Muscle of back (tissue), 11 donors: ENCODE measurements around the gene GPAM. TPM values are rescaled to one million over a fixed set of nuclear protein-coding genes. Genes with fewer than 3 reads are reported as not detected.
"Not testable (repeated sequence)": the region's sequence is repeated elsewhere in the genome, so short reads cannot be mapped to it uniquely, and the experiment has no call there.

ENCODE experiments used
- DNase-seq, 3 donors: peaks; one replicate each; pipeline versions ENCODE4 v3.0.0 to v3.0.0-alpha.2; 2013
- polyA plus RNA-seq, 10 donors: library from polyadenylated mRNA; unstranded; fragments of 120-200 nt; gene quantifications; one replicate each; pipeline ENCODE4 v1.2.1, GENCODE V29; 2013; ENCODE audit not compliant: insufficient read length in 10 of 10

The GPAM gene
- polyA plus RNA-seq, 10 donors: 7.4 to 12.0 (median 11.1) TPM

GRCh38 chr10:112217386-112218035, 33.9 kb upstream of the GPAM start:
- no peak for DNase-seq

GRCh38 chr10:112216966-112217365, 33.4 kb upstream of the GPAM start:
- no peak for DNase-seq

- DNase-seq: no peak
Measured at GRCh38 chr10:112216151-112216550, 32.6 kb upstream of the GPAM start.

GRCh38 chr10:112215342-112215774, 31.8 kb upstream of the GPAM start:
- DNase-seq: no peak

DNA sequence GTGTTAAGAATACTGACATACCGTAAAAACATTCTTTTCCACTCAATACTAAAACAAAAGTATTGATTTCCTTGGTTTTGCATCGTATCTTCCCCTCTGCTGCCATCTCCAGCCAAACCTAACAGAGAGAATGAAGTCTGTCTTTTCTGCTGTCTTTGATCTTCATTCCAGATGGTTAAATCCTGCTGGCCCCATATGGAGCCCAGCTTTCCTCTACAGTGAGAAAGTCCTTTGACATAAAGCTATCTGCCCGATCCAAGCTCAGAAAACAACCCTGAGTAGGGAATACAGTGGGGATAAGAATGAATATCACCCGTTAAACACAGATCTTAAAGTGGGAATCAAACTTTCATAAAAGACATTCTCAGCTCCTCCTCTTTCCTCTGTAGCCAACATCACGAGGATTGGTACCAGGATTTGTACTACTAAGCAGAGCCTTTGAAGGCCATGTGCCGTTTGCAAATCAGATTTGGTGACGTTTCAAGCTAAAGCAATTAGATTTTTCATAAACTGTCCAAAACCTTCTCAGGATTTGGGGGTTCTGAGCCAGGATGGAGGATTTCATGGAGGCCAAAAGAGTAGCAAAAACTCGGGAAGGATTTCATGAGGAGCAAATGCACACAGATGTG, 30.8 kb upstream of the GPAM start:
- peak in 1 of 3 donors; percentile 26 for DNase-seq

DNA sequence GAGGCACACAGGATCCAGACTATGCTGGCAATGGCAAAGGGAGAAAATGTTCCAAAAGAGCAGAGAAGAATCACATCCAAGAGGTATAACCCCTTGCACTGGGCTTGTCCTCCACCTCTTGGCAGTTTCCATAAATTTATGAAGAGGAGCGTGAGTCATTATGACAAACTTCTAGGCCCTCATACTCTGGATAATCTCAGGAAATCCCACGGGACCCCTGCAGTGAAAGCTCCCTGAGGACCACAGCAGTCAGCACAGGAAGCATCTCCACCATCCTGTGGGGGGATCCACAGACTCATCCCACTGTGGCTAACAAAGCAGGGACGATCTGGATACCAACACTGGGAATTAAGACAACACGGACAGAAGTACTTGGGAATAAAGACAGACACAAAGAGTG, 30.3 kb upstream of the GPAM start:
- peak in 2 of 3 donors; percentile 4 to 69 for DNase-seq

DNA sequence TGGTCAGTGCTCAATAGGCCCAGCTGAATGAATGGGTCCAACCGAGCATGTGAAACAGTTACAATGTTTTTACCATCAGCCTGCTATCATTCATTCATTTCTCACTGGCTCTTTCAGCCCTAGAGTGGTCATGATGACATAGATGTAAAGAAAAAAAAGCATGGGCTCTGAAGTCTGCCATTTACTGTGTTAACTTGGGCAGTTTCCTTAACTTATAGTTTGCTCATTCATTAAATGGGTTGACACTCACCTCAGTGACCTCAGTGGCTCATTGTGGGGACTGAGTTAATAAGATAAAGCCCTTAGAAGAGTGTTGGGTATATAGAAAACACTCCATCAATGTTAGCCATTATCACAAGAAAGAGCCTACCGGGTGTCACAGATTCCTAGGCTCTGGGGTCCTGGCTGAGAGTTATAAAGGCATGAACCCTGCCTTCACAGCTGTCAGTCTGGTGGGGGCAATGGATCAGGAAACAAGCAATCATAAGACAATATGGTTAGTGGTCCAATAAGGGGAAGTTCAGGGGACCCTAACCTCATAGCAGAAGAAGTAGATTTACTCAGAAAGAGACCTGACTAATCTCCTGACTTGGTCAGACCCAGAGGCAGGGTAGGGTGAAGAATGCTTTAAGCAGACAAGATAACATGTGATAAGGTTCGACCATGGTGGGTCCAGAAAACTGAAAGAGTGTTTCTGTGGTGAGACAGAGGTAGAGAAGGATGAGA, 29.7 kb upstream of the GPAM start:
- DNase-seq: no peak

- DNase-seq: no peak
Measured at GRCh38 chr10:112210666-112211065, 27.1 kb upstream of the GPAM start.

DNA sequence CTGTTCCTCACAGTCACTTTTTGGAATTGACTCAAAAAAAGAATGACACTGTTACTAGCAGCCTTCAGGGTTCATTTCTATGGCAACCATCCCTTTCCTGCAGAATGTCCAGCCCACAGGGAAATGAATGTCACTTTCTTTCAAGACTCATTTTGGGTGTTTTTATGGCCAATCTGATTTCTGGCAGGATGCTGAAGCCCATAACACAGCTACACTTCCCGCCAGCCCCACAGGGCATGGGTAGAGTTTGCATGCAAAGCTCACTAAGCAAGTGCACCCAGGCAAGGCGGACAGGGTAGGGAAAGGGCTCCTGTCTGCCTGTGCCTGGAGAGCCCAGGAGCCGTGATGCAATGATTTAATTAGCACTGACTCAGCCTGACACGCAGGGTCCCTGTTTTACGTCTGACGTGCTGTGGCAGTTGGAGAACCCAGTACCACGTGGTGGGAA, 26.1 kb upstream of the GPAM start:
- DNase-seq: peak in 1 of 3 donors; percentile 11

DNA sequence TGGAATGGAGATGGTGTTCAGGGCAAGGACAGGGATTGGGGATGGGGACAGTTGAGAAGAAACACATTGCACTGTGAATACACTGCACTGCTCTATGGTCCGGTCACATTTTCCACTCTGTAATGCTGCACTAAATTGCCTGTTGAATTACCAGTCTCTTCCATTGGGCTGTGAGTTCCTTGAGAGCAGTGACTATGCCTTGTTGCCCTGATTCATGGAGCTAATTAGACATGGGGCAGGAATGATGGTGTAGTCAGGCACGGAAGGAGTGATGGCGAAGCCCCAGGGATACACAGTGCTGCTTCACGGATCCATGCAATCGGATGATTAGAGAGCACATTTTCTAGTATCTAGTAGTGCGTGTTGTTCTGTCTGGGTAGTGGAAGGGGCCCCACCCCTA, 25.4 kb upstream of the GPAM start:
- DNase-seq: peak; percentile 44 to 68 (median 55)

GRCh38 chr10:112208292-112208691, 24.7 kb upstream of the GPAM start:
- DNase-seq: peak; percentile 60 to 72 (median 66)

DNA sequence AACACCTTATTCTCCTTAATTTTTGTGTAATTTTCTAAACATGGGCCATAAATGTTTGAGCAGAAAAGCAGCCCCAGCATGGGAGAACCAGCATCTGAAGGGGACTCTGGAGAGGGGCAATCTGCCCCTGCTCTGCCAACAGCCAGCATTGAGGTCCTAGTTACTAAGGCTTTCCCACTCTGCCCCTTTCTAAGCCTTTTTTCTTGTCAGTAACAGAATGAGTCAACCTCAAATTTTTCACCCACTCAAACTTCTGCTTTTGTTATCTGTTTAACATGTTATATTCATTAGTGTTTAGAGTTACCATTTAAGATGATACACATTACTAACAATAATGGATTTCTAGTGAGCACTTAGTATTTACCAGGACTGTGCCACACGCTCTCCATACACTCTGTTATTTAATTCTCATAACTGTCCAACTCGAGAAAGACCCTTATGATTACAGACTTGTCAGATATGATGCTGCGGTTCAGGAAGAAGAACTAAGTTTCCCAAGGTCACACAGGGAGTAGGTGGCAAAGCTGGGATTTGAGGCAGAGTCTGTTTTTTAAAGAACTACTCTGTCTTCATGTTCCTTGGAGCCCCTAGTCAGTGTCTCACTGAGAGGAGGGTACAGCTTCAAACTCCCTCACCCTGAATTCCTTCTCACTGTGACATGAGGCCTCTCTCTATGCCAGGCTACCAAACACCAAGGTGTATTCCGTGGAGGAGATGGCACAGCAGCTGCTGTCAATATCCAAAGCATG, 19.9 kb upstream of the GPAM start:
- DNase-seq: no peak

DNA sequence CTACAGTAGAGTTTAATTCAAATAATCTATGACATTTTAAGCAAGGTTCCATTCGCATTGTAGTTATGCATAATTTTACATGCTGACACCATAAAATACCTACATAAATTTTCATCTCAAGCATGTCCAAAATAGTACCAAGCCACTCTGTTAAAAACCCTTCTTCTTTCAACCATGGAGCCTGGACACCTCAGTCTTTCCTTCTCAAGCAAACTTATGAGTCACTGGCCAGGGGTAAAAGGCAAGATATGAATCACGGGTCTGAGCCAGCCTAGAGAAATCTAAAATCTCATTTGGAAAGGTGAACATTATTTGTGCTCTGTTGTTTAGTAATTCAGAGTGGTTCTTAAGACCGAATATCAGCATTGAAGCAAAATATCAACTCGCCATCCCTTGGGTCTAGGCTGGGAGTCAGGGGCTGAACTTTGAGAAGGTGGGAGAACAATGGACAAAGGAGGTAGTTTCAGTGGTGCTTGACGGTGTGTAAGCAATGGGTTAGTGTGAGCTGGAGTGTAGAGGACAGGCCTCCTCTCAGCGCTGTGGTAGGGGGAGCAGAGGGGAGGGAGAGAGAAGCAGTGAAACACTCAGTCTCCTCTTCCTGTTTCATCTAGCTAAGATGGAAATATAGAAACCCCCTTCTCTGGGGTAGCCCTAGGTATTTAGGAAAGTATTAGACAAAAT, 19.1 kb upstream of the GPAM start:
- DNase-seq: no peak

GRCh38 chr10:112202076-112202475, 18.5 kb upstream of the GPAM start:
- DNase-seq: no peak

- no peak for DNase-seq
Measured at GRCh38 chr10:112201334-112201733, 17.8 kb upstream of the GPAM start.

DNA sequence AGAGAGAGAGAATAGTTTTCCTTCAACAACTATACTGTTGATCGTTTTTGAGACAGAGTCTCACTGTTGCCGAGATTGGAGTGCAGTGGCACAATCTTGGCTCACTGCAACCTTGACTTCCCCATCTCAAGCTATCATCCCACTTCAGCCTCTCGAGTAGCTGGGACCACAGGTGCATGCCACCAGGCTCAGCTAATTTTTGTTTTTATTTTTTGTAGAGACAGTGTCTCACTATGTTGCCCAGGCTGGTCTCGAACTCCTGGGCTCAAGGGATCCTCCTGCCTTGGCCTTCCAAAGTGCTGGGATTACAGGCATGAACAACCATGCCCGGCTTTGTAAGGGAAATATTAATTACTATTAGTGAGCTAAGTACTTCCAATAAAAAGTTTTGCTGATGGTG, 16.7 kb upstream of the GPAM start:
- DNase-seq: not testable (repeated sequence)

GRCh38 chr10:112197662-112198061, 14.1 kb upstream of the GPAM start:
- not testable (repeated sequence) for DNase-seq

DNA sequence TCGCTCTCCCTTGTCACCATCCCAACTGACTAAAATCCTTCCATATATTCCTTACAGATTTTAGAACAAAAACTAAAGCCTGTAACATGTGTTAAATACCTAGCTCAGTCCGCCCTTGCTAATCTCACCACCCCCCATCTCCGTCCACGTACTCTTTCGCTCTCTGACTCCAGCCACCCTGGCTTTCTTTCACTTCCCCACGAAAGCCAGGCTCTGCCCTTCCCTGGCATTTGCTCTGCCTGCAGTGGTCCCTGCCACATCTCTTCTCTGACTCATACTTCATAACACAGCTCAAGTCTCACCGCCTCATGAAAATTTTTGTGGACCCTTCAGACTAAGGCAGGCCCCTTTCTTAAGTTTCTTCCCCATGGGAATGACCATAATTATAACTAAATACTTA, 11.7 kb upstream of the GPAM start:
- DNase-seq: no peak

DNA sequence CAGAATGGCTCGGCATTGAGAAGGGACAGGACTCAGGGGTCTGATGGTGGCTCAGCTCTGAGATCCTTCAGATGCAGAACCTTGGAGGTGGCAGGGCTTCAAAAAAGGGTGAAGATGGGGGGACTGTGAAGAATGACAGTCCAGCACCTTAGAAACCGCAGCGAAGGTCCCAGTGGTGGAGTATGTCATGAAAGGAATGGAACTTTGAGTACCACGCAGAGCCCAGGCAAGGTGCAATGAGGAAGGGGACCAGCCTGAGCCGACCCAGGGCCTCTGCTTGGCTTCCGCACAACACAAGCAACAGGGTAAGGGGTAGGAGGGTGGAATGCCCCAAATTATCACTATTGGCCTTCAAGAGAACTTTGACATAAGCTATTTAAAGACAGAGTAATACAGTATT, 8.2 kb upstream of the GPAM start:
- DNase-seq: no peak

DNA sequence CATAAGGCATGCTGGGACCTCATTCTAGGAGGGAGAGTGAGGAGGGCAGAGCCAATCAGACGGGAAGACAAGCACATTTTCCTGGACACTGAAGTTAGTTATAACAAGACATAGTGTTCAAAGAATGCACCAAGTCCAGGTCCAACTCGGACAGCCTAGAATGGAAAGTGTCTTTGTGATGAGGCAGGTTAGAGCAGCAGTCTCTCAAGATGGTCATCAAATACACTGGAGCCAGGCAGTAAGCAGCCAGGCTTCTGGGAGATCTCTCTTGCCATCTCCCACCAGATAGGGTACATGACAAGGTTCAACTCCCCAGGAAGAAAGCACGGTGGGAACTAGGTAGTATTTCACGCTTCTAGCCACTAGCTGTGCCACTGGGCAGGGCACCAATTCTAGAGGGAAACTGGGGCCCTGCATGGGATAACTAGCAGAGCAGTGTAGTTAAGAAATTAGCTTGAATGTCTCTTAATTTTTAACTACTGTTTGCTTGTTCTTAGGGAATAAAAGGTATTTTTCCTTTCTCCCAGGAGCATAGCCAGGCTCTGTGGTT, 7.6 kb upstream of the GPAM start:
- DNase-seq: no peak

DNA sequence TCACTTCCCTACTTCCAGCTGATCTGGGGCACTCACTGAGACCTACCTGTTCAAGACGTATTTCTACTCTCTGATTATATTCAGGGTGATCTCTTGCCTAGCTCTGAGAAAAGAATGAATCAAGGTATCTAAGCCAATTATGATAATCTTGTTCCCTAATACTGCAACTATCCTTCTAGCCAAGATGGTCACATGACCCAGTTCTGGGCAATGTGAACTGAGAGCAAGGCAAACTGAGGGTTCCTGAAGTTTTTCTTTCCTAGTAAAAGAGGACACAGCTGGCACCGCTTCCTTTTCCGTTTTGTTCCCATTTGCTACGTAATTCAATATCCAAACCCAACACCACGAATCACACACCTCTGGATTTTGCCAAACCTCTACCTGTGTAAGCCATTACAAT, 5.9 kb upstream of the GPAM start:
- DNase-seq: no peak
